ENCODE results near the gene NME7.

The NME7 gene

DNA sequence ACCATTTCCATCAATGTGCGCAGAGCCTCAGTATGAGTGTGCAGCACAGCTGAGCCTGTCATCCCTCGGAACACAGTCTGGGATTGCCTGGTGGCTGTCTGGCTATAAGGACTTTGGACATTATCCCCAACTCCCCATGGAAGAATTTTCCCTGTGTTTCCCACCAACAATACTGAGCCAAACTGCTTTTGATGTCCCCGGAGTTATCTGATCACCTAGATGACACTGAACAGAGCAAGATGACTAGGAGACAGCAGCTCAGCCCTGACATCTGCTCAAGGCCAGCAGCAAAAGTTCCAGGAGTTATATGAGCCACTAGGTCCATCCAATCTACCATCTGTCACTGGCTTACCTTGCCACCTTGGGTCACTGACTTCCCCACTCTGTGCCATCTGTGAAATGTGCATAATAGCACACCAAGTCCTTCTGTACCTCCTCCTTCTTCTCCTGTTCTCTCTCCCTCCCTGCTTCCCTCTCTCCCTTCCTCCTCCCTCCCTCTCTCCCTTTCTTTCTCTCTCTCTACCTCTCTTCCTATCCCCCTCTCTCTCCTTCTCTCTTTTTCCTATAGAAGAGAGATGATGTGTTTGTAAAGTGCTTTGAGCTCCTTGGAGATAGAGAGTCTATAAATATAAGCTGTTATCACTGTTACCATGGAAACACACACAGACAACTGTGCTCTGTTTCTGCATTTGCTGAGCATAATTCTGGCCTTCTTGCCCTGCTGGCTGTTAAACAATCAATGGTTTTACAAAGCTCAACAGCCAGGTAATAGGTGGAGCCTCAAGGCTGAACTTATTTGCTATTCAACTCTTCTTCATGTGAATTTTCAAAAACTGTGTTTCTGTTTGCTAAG, 280.8 kb downstream of the NME7 start:
- FAIRE-seq (no peak), DNase-seq (ENCODE audit: low spot score) (no peak)

DNA sequence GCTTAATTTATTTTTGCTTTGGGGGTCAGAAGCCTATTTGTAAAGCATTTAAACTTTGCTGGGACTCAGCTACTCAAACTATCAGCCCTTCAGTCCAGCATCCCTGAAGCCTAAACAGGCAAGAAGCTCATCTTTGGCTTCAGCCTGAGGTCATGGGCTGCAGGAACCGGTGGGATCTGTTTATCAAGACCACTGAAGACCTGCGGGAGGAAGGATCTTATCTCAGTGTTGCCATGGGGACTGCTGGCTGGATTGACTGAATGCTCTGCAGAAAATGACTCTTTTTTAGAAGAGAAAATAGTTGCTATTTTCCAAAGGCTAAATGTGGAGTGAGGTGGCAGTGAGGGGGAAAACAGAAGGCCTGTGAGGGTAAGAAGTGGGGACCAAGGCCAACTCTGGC, 281.7 kb downstream of the NME7 start:
- no peak for FAIRE-seq
- DNase-seq (ENCODE audit: low spot score): no peak

Measured in urothelium cell line (cell line).